Measurements from ENCODE around the gene SERPINA5. TPM values are rescaled to one million over a fixed set of nuclear protein-coding genes. Genes with fewer than 3 reads are reported as not detected.

Gene SERPINA5
- total and polyA plus RNA-seq, 2 of the 13 experiments (the other 11 are each of a cell fraction or from before 2014, with no cell fraction given) = 449 to 498 TPM

DNA sequence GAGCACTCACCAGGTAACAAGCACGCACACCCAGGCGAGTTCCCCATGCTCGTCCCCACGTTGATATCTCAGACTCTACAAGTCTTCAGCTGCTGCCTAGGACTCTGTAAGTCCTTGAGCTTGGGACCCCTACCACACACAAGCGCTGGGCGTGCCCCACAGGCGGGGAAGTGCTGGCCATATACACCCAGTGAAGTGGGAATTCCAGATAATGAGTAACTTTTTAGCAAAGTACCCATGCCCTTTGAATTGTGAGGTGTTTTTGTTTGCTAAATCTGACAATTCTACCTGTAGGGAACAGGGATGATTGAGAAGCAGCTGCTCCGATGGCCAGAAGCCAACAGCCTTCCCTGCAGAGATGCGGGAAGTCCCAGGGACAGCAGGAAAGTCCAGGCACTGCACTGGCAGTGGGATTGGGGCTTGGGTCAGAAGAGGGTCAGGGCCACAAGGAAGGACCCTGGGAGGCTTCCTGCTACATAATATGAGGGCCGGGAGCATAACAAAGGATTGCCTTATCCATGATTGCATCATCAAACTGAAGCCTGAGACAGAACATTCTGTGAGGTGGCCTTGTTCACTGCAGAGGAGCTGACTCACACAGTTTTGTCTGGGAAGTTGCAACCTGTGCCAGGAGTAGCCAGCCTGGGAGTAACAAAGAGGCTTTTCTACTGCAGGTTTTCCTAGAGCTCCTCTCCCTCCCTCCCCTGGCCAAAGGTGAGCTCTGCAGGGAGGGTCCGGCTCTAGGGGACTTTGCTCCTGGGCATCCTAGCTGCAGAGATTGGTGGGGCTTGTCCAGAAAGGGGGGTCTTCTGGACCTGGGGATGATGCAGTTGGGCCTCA is 17.8 kb downstream of the SERPINA5 start (continued):
- TF ChIP-seq, protein P1, sequence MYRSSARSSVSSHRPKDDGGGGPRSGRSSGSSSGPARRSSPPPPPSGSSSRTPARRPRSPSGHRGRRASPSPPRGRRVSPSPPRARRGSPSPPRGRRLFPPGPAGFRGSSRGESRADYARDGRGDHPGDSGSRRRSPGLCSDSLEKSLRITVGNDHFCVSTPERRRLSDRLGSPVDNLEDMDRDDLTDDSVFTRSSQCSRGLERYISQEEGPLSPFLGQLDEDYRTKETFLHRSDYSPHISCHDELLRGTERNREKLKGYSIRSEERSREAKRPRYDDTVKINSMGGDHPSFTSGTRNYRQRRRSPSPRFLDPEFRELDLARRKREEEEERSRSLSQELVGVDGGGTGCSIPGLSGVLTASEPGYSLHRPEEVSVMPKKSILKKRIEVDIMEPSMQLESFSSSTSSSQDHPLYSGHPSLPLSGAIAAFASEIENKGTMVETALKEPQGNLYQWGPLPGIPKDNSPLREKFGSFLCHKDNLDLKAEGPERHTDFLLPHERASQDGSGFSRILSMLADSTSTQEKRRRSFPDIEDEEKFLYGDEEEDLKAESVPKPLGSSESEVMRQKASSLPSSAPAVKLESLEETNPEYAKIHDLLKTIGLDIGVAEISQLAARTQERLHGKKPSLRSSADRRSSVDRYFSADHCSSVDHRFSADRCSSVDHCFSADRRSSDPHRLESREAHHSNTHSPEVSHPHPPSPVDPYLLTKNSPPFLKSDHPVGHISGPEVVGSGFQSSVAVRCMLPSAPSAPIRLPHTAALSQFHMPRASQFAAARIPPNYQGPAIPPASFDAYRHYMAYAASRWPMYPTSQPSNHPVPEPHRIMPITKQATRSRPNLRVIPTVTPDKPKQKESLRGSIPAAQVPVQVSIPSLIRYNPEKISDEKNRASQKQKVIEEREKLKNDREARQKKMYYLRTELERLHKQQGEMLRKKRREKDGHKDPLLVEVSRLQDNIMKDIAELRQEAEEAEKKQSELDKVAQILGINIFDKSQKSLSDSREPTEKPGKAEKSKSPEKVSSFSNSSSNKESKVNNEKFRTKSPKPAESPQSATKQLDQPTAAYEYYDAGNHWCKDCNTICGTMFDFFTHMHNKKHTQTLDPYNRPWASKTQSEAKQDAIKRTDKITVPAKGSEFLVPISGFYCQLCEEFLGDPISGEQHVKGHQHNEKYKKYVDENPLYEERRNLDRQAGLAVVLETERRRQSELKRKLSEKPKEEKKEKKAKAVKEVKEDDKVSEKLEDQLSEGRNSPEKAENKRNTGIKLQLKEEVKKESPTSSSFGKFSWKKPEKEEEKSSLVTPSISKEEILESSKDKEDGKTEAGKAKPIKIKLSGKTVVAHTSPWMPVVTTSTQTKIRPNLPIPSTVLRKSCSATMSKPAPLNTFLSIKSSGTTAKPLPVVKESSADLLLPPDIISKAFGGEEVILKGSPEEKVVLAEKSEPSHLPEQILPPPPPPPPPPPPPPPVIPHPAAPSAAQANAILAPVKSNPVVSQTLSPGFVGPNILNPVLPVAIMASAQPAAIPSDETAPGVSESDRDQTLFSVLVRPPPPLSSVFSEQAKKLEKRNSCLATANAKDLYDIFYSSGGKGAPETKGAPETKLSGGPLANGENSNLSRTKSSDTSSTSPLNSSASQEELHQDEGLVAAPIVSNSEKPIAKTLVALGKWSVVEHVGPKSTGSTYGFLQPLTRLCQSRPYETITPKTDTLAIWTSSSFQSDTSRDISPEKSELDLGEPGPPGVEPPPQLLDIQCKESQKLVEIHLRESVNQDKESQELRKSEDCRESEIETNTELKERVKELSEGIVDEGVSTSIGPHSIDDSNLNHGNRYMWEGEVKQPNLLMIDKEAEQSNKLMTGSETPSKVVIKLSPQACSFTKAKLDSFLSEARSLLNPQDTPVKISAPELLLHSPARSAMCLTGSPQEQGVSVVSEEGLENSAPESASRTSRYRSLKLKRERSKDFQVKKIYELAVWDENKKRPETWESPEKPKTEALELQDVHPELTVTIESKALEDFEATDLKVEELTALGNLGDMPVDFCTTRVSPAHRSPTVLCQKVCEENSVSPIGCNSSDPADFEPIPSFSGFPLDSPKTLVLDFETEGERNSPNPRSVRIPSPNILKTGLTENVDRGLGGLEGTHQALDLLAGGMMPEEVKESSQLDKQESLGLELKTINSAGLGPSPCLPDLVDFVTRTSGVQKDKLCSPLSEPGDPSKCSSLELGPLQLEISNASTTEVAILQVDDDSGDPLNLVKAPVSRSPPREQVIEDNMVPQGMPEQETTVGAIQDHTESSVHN (CRISPR knock-in tag; IDR thresholded peaks at IDR 0.05) = no peak
- TF ChIP-seq, protein P2, sequence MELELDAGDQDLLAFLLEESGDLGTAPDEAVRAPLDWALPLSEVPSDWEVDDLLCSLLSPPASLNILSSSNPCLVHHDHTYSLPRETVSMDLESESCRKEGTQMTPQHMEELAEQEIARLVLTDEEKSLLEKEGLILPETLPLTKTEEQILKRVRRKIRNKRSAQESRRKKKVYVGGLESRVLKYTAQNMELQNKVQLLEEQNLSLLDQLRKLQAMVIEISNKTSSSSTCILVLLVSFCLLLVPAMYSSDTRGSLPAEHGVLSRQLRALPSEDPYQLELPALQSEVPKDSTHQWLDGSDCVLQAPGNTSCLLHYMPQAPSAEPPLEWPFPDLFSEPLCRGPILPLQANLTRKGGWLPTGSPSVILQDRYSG (CRISPR knock-in tag; IDR thresholded peaks at IDR 0.05) = peak; percentile 72; the same call in 1 of the 2 replicates
- TF ChIP-seq MIER2 (CRISPR knock-in tag; IDR thresholded peaks at IDR 0.05) = no peak
- TF ChIP-seq KDM6A (CRISPR knock-in tag; IDR thresholded peaks at IDR 0.05; ENCODE audit: low read depth) = peak; percentile 73
- TF ChIP-seq SRSF9 (IDR thresholded peaks at IDR 0.05; ENCODE audit: borderline replicate concordance, insufficient read depth, low read depth, low read length, poor library complexity, severe bottlenecking) = no peak
- TF ChIP-seq SPEN (CRISPR knock-in tag; IDR thresholded peaks at IDR 0.05; ENCODE audit: low read depth) = peak; percentile 84; the same call in 1 of the 2 replicates
- TF ChIP-seq, protein P3, sequence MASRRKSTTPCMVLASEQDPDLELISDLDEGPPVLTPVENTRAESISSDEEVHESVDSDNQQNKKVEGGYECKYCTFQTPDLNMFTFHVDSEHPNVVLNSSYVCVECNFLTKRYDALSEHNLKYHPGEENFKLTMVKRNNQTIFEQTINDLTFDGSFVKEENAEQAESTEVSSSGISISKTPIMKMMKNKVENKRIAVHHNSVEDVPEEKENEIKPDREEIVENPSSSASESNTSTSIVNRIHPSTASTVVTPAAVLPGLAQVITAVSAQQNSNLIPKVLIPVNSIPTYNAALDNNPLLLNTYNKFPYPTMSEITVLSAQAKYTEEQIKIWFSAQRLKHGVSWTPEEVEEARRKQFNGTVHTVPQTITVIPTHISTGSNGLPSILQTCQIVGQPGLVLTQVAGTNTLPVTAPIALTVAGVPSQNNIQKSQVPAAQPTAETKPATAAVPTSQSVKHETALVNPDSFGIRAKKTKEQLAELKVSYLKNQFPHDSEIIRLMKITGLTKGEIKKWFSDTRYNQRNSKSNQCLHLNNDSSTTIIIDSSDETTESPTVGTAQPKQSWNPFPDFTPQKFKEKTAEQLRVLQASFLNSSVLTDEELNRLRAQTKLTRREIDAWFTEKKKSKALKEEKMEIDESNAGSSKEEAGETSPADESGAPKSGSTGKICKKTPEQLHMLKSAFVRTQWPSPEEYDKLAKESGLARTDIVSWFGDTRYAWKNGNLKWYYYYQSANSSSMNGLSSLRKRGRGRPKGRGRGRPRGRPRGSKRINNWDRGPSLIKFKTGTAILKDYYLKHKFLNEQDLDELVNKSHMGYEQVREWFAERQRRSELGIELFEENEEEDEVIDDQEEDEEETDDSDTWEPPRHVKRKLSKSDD (CRISPR knock-in tag; IDR thresholded peaks at IDR 0.05; ENCODE audit: low read depth) = no peak; the same call in 1 of the 2 replicates
- peak; percentile 69; the same call in 1 of the 2 replicates for TF ChIP-seq TBX3 (IDR thresholded peaks at IDR 0.05; ENCODE audit: borderline replicate concordance)
- TF ChIP-seq SALL1 (CRISPR knock-in tag; IDR thresholded peaks at IDR 0.05) = peak; percentile 96
- TF ChIP-seq ZNF235 (CRISPR knock-in tag; IDR thresholded peaks at IDR 0.05; ENCODE audit: borderline replicate concordance) = no peak
- no peak for TF ChIP-seq ZNF550 (CRISPR knock-in tag; IDR thresholded peaks at IDR 0.05; ENCODE audit: borderline replicate concordance)
- peak; percentile 35; the same call in 1 of the 2 replicates for TF ChIP-seq ZC3H13 (CRISPR knock-in tag; IDR thresholded peaks at IDR 0.05)
- TF ChIP-seq ZKSCAN1 (IDR thresholded peaks at IDR 0.05; ENCODE audit: low read length) = no peak
- TF ChIP-seq KLF6 (CRISPR knock-in tag; IDR thresholded peaks at IDR 0.05) = no peak
- TF ChIP-seq ZNF878 (CRISPR knock-in tag; IDR thresholded peaks at IDR 0.05) = peak; percentile 96
- TF ChIP-seq, protein P4, sequence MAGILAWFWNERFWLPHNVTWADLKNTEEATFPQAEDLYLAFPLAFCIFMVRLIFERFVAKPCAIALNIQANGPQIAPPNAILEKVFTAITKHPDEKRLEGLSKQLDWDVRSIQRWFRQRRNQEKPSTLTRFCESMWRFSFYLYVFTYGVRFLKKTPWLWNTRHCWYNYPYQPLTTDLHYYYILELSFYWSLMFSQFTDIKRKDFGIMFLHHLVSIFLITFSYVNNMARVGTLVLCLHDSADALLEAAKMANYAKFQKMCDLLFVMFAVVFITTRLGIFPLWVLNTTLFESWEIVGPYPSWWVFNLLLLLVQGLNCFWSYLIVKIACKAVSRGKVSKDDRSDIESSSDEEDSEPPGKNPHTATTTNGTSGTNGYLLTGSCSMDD (CRISPR knock-in tag; IDR thresholded peaks at IDR 0.05) = no peak
